GM12891 (cell line): Measurements from ENCODE around the gene YRDC.

Source experiments
- POLR2A ChIP-seq: IDR thresholded peaks from 2 replicates; pipeline ENCODE4 v1.6.1; 2011; ENCODE audit warnings: low read depth, low read length, control low read depth
- POLR2AphosphoS5 ChIP-seq: IDR thresholded peaks from 2 replicates; pipeline ENCODE4 v1.6.1; 2011; ENCODE audit warnings: low read depth, low read length, control low read depth
- POU2F2 ChIP-seq: IDR thresholded peaks from 2 replicates; pipeline ENCODE4 v1.6.1; 2011; ENCODE audit warnings: low read depth, mild to moderate bottlenecking, control low read depth, low read length, moderate library complexity
- SPI1 ChIP-seq: IDR thresholded peaks from 2 replicates; pipeline ENCODE4 v1.6.1; 2011; ENCODE audit warnings: low read depth, low read length, control low read depth
- TAF1 ChIP-seq: IDR thresholded peaks from 2 replicates; pipeline ENCODE4 v1.6.1; 2011; ENCODE audit warnings: low read depth, low read length, control low read depth

- TF ChIP-seq POLR2A (no peak), POU2F2 (peak; percentile 86), TAF1 (no peak), POLR2AphosphoS5 (no peak), SPI1 (no peak)
Observed at GRCh38 chr1:37811027-37811655, 3.1 kb upstream of the YRDC start.
